HPDE6-E6E7 (cell line): ENCODE measurements around the gene ACACA.
"Not testable (repeated sequence)": the region's sequence is repeated elsewhere in the genome, so short reads cannot be mapped to it uniquely, and the experiment has no call there.

ENCODE experiments used
- DNase-seq: peaks from one replicate; pipeline ENCODE4 v3.0.0; 2011; ENCODE audit warnings: missing footprints; ENCODE audit errors: extremely low spot score

ACACA gene

GRCh38 chr17:37177254-37177870 is 229.3 kb downstream of the ACACA start:
- no peak for DNase-seq

GRCh38 chr17:37176723-37177122 is 229.9 kb downstream of the ACACA start:
- peak; percentile 36 for DNase-seq

GRCh38 chr17:37174205-37174604 is 232.4 kb downstream of the ACACA start:
- DNase-seq, result no peak

- DNase-seq, result no peak
These were observed 235.7 kb downstream of the ACACA start for GRCh38 chr17:37170881-37171425.

- no peak for DNase-seq
These were observed 237.8 kb downstream of the ACACA start for GRCh38 chr17:37168731-37169353.

GRCh38 chr17:37167756-37168155 is 238.9 kb downstream of the ACACA start:
- no peak for DNase-seq

- DNase-seq, result no peak
These were observed 242.6 kb downstream of the ACACA start for GRCh38 chr17:37164057-37164456.

- no peak for DNase-seq
These were observed 243.8 kb downstream of the ACACA start for GRCh38 chr17:37162800-37163199.

GRCh38 chr17:37160944-37161343 is 245.7 kb downstream of the ACACA start:
- peak; percentile 25 for DNase-seq

GRCh38 chr17:37158290-37158689 is 248.3 kb downstream of the ACACA start:
- no peak for DNase-seq

GRCh38 chr17:37148156-37148555 is 258.5 kb downstream of the ACACA start:
- DNase-seq, result no peak

GRCh38 chr17:37147301-37147812 is 259.3 kb downstream of the ACACA start:
- no peak for DNase-seq

GRCh38 chr17:37146086-37147064 is 260.3 kb downstream of the ACACA start:
- DNase-seq, result no peak

- no peak for DNase-seq
These were observed 262.4 kb downstream of the ACACA start for GRCh38 chr17:37144075-37144701.

GRCh38 chr17:37143558-37143957 is 263.1 kb downstream of the ACACA start:
- DNase-seq, result not testable (repeated sequence)

GRCh38 chr17:37142294-37142896 is 264.2 kb downstream of the ACACA start:
- DNase-seq, result no peak

GRCh38 chr17:37138571-37139120 is 268.0 kb downstream of the ACACA start:
- DNase-seq, result no peak

- no peak for DNase-seq
These were observed 268.6 kb downstream of the ACACA start for GRCh38 chr17:37137906-37138514.

- no peak for DNase-seq
These were observed 269.5 kb downstream of the ACACA start for GRCh38 chr17:37137070-37137610.

GRCh38 chr17:37135576-37135975 is 271.1 kb downstream of the ACACA start:
- no peak for DNase-seq
